Panc1 (cell line): Measurements from ENCODE around the gene DCUN1D2. TPM values are rescaled to one million over a fixed set of nuclear protein-coding genes. Genes with fewer than 3 reads are reported as not detected.

Experiments
- ATAC-seq: fragments of 200-7000 bp; cut with Tn5 transposase; 2 replicates; pipeline ENCODE4 v1.9.1; 2020; ENCODE audit warnings: mild to moderate bottlenecking, moderate library complexity
- BruUV-seq: library from RNA; stranded (reverse); fragments of 400-500 nt; replicated peaks from 2 replicates; lab custom pipeline; 2021; lab: Mats Ljungman, UMichigan
- CTCF ChIA-PET: fragments of 300-600 bp; sonication (Branson Sonifier 250); formaldehyde crosslinking; loops from one replicate; lab custom pipeline; 2022; ENCODE audit warnings: antibody characterized with exemption; lab: Charles Lee
- POLR2A ChIA-PET: fragments of 300-600 bp; sonication (Branson Sonifier 250); formaldehyde crosslinking; loops from one replicate; lab custom pipeline; 2022; ENCODE audit warnings: antibody characterized with exemption; lab: Charles Lee
- DNase-seq: peaks from one replicate; pipeline ENCODE4 v3.0.0-alpha.2; 2010; ENCODE audit warnings: low read depth, low spot score
- H3K27ac ChIP-seq: 2 replicates; pipeline ENCODE4 v1.5.1; 2011; ENCODE audit warnings: mild to moderate bottlenecking, low read length, inconsistent platforms
- H3K27me3 ChIP-seq: fragments of 200-500 bp; sonication (Bioruptor generic); 2 replicates; pipeline ENCODE4 v1.6.0; 2014; ENCODE audit warnings: low read length, inconsistent platforms; ENCODE audit not compliant: control insufficient read depth, insufficient read depth
- H3K36me3 ChIP-seq: fragments of 200-500 bp; sonication (Bioruptor generic); 2 replicates; pipeline ENCODE4 v1.5.1; 2014; ENCODE audit warnings: inconsistent platforms, mild to moderate bottlenecking, low read length, moderate library complexity; ENCODE audit not compliant: control insufficient read depth, insufficient read depth
- H3K4me1 ChIP-seq: 2 replicates; pipeline ENCODE4 v1.5.1; 2011; ENCODE audit warnings: inconsistent platforms, mild to moderate bottlenecking, low read length, moderate library complexity; ENCODE audit not compliant: control insufficient read depth, insufficient read depth
- H3K4me3 ChIP-seq, 2 experiments: 2 replicates each; pipeline ENCODE4 v1.5.1; 2011 to 2012; ENCODE audit warnings: low read depth in 2 of 2, low read length in 2 of 2, mild to moderate bottlenecking in 2 of 2, inconsistent platforms in 1 of 2, moderate library complexity in 1 of 2
- H3K9me3 ChIP-seq: fragments of 200-500 bp; sonication (Bioruptor generic); 2 replicates; pipeline ENCODE4 v1.5.1; 2014; ENCODE audit warnings: low read depth, mild to moderate bottlenecking, inconsistent platforms, low read length, moderate library complexity; ENCODE audit not compliant: control insufficient read depth, insufficient read depth
- CTCF ChIP-seq: fragments of 450-650 bp; IDR thresholded peaks from 2 replicates; pipeline ENCODE4 v1.5.1; 2017; ENCODE audit warnings: mild to moderate bottlenecking
- POLR2AphosphoS5 ChIP-seq: IDR thresholded peaks from 2 replicates; pipeline ENCODE4 v1.6.1; 2012; ENCODE audit warnings: mild to moderate bottlenecking, low read depth, low read length, moderate library complexity
- REST ChIP-seq, 2 experiments: IDR thresholded peaks; 2 replicates each; pipeline ENCODE4 v1.6.1; 2011 to 2012; ENCODE audit warnings: low read depth in 2 of 2, control low read depth in 1 of 2, low read length in 1 of 2, mild to moderate bottlenecking in 1 of 2, moderate library complexity in 1 of 2; ENCODE audit not compliant: insufficient read depth in 1 of 2
- SIN3A ChIP-seq: IDR thresholded peaks from 2 replicates; pipeline ENCODE4 v1.6.1; 2012; ENCODE audit warnings: low read depth, mild to moderate bottlenecking, low read length, moderate library complexity, borderline replicate concordance; ENCODE audit not compliant: insufficient read depth
- TCF7L2 ChIP-seq: IDR thresholded peaks from 2 replicates; pipeline ENCODE4 v1.6.1; 2011; ENCODE audit warnings: mild to moderate bottlenecking, low read depth, low read length, inconsistent platforms
- in situ Hi-C: cut with HindIII; loops from 2 replicates; pipeline ENCODE4 v1.10.0; 2016; ENCODE audit warnings: low sequenced_read_pairs, low pct_unique_long_range_greater_than_20kb
- intact Hi-C: fragments of 100-400 bp; cut with micrococcal nuclease; formaldehyde crosslinking; loops from one replicate; pipeline ENCODE4 v1.10.0; 2022; ENCODE audit not compliant: unreplicated experiment
- total RNA-seq: library from RNA; stranded (reverse); gene quantifications from one replicate; pipeline ENCODE4 v1.2.1, GENCODE V29; 2021; ENCODE audit not compliant: unreplicated experiment

Gene DCUN1D2
- total RNA-seq, 1 experiment from 2014 or later, result 22.8 TPM

GRCh38 chr13:113527272-113527958 is 36.9 kb upstream of the DCUN1D2 start:
- in situ Hi-C loops (no loop called here), intact Hi-C loops (no loop called here)
- Histone ChIP-seq H3K27me3 (no peaks in the 10 kb centered on the region), H3K4me1 (no peaks in the 10 kb centered on the region), H3K27ac (no peak overlapping the region), H3K36me3 (peaks cover 8% of the 10 kb centered on the region; the same call in 1 of the 2 replicates), H3K9me3 (no peaks in the 10 kb centered on the region), H3K4me3 (no peak overlapping the region)
- CTCF ChIA-PET, result no interaction called here
- no peak for ATAC-seq
- no peak for DNase-seq
- POLR2A ChIA-PET, result no interaction called here
- BruUV-seq, result no TSS peak
- TF ChIP-seq CTCF (no peak), REST (IDR thresholded peaks at IDR 0.05; ENCODE audit: insufficient read depth in 1 of 2, low read depth in 2 of 2, low read length in 1 of 2) (no peak), POLR2AphosphoS5 (no peak), TCF7L2 (no peak), SIN3A (no peak)

GRCh38 chr13:113526466-113527220 is 36.1 kb upstream of the DCUN1D2 start:
- BruUV-seq, result no TSS peak
- intact Hi-C loops, result no loop called here
- in situ Hi-C loops, result no loop called here

More at GRCh38 chr13:113526466-113527220, 36.1 kb upstream of the DCUN1D2 start:
- H3K4me1 ChIP-seq, result no peaks in the 10 kb centered on the region
- TF ChIP-seq SIN3A, result no peak
- no peak for TF ChIP-seq REST (IDR thresholded peaks at IDR 0.05; ENCODE audit: insufficient read depth in 1 of 2, low read depth in 2 of 2, low read length in 1 of 2)
- no peak for TF ChIP-seq POLR2AphosphoS5
- TF ChIP-seq TCF7L2, result no peak
- no peak for TF ChIP-seq CTCF
- no peak for ATAC-seq
- DNase-seq, result no peak
- no peaks in the 10 kb centered on the region for H3K27me3 ChIP-seq
- ChIA-PET POLR2A (no interaction called here), CTCF (no interaction called here)
- no peak overlapping the region for H3K4me3 ChIP-seq
- no peaks in the 10 kb centered on the region for H3K9me3 ChIP-seq
- no peak overlapping the region for H3K27ac ChIP-seq
- H3K36me3 ChIP-seq, result peaks cover 9% of the 10 kb centered on the region; the same call in 1 of the 2 replicates
